Breast epithelium (tissue), 4 donors: Measurements from ENCODE around the gene PCDHB1. TPM values are rescaled to one million over a fixed set of nuclear protein-coding genes. Genes with fewer than 3 reads are reported as not detected.
"Not testable (repeated sequence)": the region's sequence is repeated elsewhere in the genome, so short reads cannot be mapped to it uniquely, and the experiment has no call there.

ENCODE experiments used
- DNase-seq, 2 donors: peaks; one replicate each; pipeline ENCODE4 v3.0.0-alpha.2; 2019; ENCODE audit warnings: low spot score in 2 of 2
- H3K27ac ChIP-seq, 2 donors: fragments of 200-600 bp; sonication (generic) in 1 of 2; one replicate each; pipeline ENCODE4 v1.5.1; 2016 to 2019; ENCODE audit warnings: mild to moderate bottlenecking in 1 of 2
- H3K27me3 ChIP-seq, 2 donors: fragments of 200-600 bp; sonication (generic) in 1 of 2; one replicate each; pipeline versions ENCODE4 v1.5.1 to v1.6.0; 2017 to 2019; ENCODE audit warnings: control low read depth in 1 of 2, mild to moderate bottlenecking in 1 of 2
- H3K36me3 ChIP-seq: fragments of 200-600 bp; one replicate; pipeline ENCODE4 v1.5.1; 2019
- H3K4me1 ChIP-seq, 2 donors: fragments of 200-600 bp; sonication (generic); one replicate each; pipeline ENCODE4 v1.5.1; 2016 to 2019; ENCODE audit warnings: control low read depth in 1 of 2
- H3K4me3 ChIP-seq, 3 donors: fragments of 200-600 bp; sonication (generic); 1 replicate in 2 of 3; 2 replicates in 1 of 3; pipeline ENCODE4 v1.5.1; 2016 to 2019; ENCODE audit warnings: mild to moderate bottlenecking in 3 of 3, moderate library complexity in 2 of 3
- H3K9me3 ChIP-seq, 2 donors: fragments of 200-600 bp; sonication (generic) in 1 of 2; one replicate each; pipeline ENCODE4 v1.5.1; 2016 to 2019; ENCODE audit warnings: control low read depth in 1 of 2
- POLR2A ChIP-seq: fragments of 450-650 bp; IDR thresholded peaks from one replicate; pipeline ENCODE4 v1.6.1; 2016; ENCODE audit warnings: antibody characterized with exemption, mild to moderate bottlenecking, moderate library complexity
- POLR2AphosphoS5 ChIP-seq, 3 donors: sonication (generic); formaldehyde crosslinking; IDR thresholded peaks; one replicate each; pipeline ENCODE4 v1.6.1; 2017; ENCODE audit warnings: antibody characterized with exemption in 3 of 3
- intact Hi-C: fragments of 100-400 bp; cut with DNase I; formaldehyde crosslinking; loops from one replicate; pipeline ENCODE4 v1.15.1; 2023; ENCODE audit warnings: low total_unique reads
- total RNA-seq, 3 donors: library from RNA; depleted of rRNA; stranded (reverse); fragments of >200 nt; gene quantifications; one replicate each; pipeline ENCODE4 v1.1.0, GENCODE V29; 2016
- TF ChIP-seq, protein P1 (sequence below), 3 donors: fragments of 450-650 bp; IDR thresholded peaks; one replicate each; pipeline ENCODE4 v1.5.1; 2016 to 2017; ENCODE audit warnings: antibody characterized with exemption in 3 of 3, mild to moderate bottlenecking in 3 of 3, moderate library complexity in 3 of 3

Gene PCDHB1
- total RNA-seq, 3 donors from 2014 or later = under 0.01 TPM; not detected in 1

- Histone ChIP-seq H3K4me3 (peak within 1 kb of the TSS; percentile 27 to 54 (median 42)), H3K36me3 (no peaks in the 10 kb centered on the region), H3K9me3 (peaks cover 39 to 54% of the 10 kb centered on the region in 2 donors), H3K27me3 (no peaks in the 10 kb centered on the region), H3K27ac (peak within 1 kb of the TSS in 1 of 2 donors; percentile 25), H3K4me1 (no peaks in the 10 kb centered on the region)
- TF ChIP-seq, protein P1, sequence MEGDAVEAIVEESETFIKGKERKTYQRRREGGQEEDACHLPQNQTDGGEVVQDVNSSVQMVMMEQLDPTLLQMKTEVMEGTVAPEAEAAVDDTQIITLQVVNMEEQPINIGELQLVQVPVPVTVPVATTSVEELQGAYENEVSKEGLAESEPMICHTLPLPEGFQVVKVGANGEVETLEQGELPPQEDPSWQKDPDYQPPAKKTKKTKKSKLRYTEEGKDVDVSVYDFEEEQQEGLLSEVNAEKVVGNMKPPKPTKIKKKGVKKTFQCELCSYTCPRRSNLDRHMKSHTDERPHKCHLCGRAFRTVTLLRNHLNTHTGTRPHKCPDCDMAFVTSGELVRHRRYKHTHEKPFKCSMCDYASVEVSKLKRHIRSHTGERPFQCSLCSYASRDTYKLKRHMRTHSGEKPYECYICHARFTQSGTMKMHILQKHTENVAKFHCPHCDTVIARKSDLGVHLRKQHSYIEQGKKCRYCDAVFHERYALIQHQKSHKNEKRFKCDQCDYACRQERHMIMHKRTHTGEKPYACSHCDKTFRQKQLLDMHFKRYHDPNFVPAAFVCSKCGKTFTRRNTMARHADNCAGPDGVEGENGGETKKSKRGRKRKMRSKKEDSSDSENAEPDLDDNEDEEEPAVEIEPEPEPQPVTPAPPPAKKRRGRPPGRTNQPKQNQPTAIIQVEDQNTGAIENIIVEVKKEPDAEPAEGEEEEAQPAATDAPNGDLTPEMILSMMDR (IDR thresholded peaks at IDR 0.05) = peak in 1 of 3 donors; percentile 25
- no peak for TF ChIP-seq POLR2AphosphoS5 (IDR thresholded peaks at IDR 0.05)
- no peak for TF ChIP-seq POLR2A
- intact Hi-C loops = no loop called here
- peak in 1 of 2 donors; percentile 34 for DNase-seq
These were observed 49.1 kb downstream of the PCDHB1 start, which contains the start of gene PCDHB3 for GRCh38 chr5:141100243-141100805. TSS of gene PCDHB3 (plus strand) at chr5:141100473. CDS start at chr5:141100650, 177 bp downstream.

- no peak overlapping the region for H3K27ac ChIP-seq
- DNase-seq = no peak
- no peaks in the 10 kb centered on the region for H3K27me3 ChIP-seq
- peaks cover 32 to 51% of the 10 kb centered on the region in 2 donors for H3K9me3 ChIP-seq
- no peaks in the 10 kb centered on the region for H3K36me3 ChIP-seq
- intact Hi-C loops = no loop called here
- H3K4me3 ChIP-seq = peak overlapping the region; percentile 27 to 54 (median 42)
- no peaks in the 10 kb centered on the region for H3K4me1 ChIP-seq
- TF ChIP-seq, protein P1 (IDR thresholded peaks at IDR 0.05) = no peak
- TF ChIP-seq POLR2A (no peak), POLR2AphosphoS5 (IDR thresholded peaks at IDR 0.05) (no peak)
These were observed 49.9 kb downstream of the PCDHB1 start for GRCh38 chr5:141101059-141101458.

DNA sequence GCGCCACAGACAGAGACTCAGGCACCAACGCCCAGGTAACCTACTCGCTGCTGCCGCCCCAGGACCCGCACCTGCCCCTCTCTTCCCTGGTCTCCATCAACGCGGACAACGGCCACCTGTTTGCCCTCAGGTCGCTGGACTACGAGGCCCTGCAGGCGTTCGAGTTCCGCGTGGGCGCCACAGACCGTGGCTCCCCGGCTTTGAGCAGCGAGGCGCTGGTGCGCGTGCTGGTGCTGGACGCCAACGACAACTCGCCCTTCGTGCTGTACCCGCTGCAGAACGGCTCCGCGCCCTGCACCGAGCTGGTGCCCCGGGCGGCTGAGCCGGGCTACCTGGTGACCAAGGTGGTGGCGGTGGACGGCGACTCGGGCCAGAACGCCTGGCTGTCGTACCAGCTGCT lies 50.9 kb downstream of the PCDHB1 start:
- H3K4me1 ChIP-seq, H3K27ac ChIP-seq, H3K27me3 ChIP-seq, H3K4me3 ChIP-seq, DNase-seq, H3K36me3 ChIP-seq, intact Hi-C loops: not testable (repeated sequence)
- peaks cover 27 to 51% of the 10 kb centered on the region in 2 donors for H3K9me3 ChIP-seq

GRCh38 chr5:141102471-141102870 lies 51.3 kb downstream of the PCDHB1 start:
- H3K27ac ChIP-seq, H3K36me3 ChIP-seq, H3K27me3 ChIP-seq, H3K4me1 ChIP-seq, DNase-seq, intact Hi-C loops, H3K4me3 ChIP-seq: not testable (repeated sequence)
- peaks cover 28 to 55% of the 10 kb centered on the region in 2 donors for H3K9me3 ChIP-seq

GRCh38 chr5:141105350-141105749 lies 54.2 kb downstream of the PCDHB1 start:
- TF ChIP-seq, protein P1 (IDR thresholded peaks at IDR 0.05) = no peak
- TF ChIP-seq POLR2A = no peak
- TF ChIP-seq POLR2AphosphoS5 (IDR thresholded peaks at IDR 0.05) = no peak
- Histone ChIP-seq H3K27me3 (no peaks in the 10 kb centered on the region), H3K9me3 (peaks cover 33 to 59% of the 10 kb centered on the region in 2 donors), H3K27ac (no peak overlapping the region), H3K36me3 (no peaks in the 10 kb centered on the region), H3K4me1 (no peaks in the 10 kb centered on the region), H3K4me3 (no peak overlapping the region)
- DNase-seq = no peak
- intact Hi-C loops = no loop called here

Other genes with a start within 250 kb of the PCDHB1 start
- gene PCDHA4, start 244.3 kb upstream of the PCDHB1 start, total RNA-seq = 1 to 10 TPM in 2 of 3 donors, under 1 TPM in 1; 0.64 to 5.4 (median 2.6) TPM
- 1 to 10 TPM in 1 of 3 donors, under 1 TPM in 2; 0.16 to 1.2 (median 0.66) TPM for gene PCDHA5, start 229.8 kb upstream of the PCDHB1 start, total RNA-seq
- gene PCDHA6, start 223.4 kb upstream of the PCDHB1 start, total RNA-seq = 1 to 10 TPM in 2 of 3 donors, under 1 TPM in 1; 0.96 to 4.2 (median 2.6) TPM
- 1 to 10 TPM; 1.3 TPM for gene PCDHA7, start 217.1 kb upstream of the PCDHB1 start, total RNA-seq
- gene PCDHA8, start 210.2 kb upstream of the PCDHB1 start, total RNA-seq = under 1 TPM; 0.32 to 0.98 (median 0.88) TPM
- gene PCDHA9, start 203.0 kb upstream of the PCDHB1 start, total RNA-seq = 1 to 10 TPM in 1 of 3 donors, under 1 TPM in 2; 0.16 to 1.5 (median 0.66) TPM
- gene PCDHA10, start 195.5 kb upstream of the PCDHB1 start, total RNA-seq = 1 to 10 TPM in 2 of 3 donors, under 1 TPM in 1; 0.64 to 6.4 (median 4.9) TPM
- gene PCDHA11, start 182.4 kb upstream of the PCDHB1 start, total RNA-seq = 1 to 10 TPM in 2 of 3 donors, under 1 TPM in 1; 0.48 to 4.3 (median 3.4) TPM
- 1 to 10 TPM in 2 of 3 donors, under 1 TPM in 1; 0.48 to 6.9 (median 5.0) TPM for gene PCDHA12, start 176.1 kb upstream of the PCDHB1 start, total RNA-seq
- 1 to 10 TPM; 1.3 to 3.5 (median 1.6) TPM for gene PCDHA13, start 169.2 kb upstream of the PCDHB1 start, total RNA-seq
- 1 to 10 TPM in 2 of 3 donors, under 1 TPM in 1; 0.80 to 2.5 (median 2.3) TPM for gene PCDHAC1, start 125.1 kb upstream of the PCDHB1 start, total RNA-seq
- 1 to 10 TPM; 2.1 to 2.8 (median 2.6) TPM for gene PCDHAC2, start 84.9 kb upstream of the PCDHB1 start, total RNA-seq
- gene PCDHB2, start 43.2 kb downstream of the PCDHB1 start, total RNA-seq = 10 to 100 TPM in 1 of 3 donors, 1 to 10 TPM in 2; 3.8 to 10.8 (median 9.8) TPM
- gene PCDHB3, start 49.1 kb downstream of the PCDHB1 start, total RNA-seq = 1 to 10 TPM; 3.4 to 6.2 (median 5.4) TPM
- gene PCDHB4, start 70.4 kb downstream of the PCDHB1 start, total RNA-seq = 1 to 10 TPM; 7.5 to 9.2 (median 7.7) TPM
- gene PCDHB5, start 83.8 kb downstream of the PCDHB1 start, total RNA-seq = 1 to 10 TPM; 3.4 to 9.8 (median 6.4) TPM
- gene PCDHB6, start 98.7 kb downstream of the PCDHB1 start, total RNA-seq = 1 to 10 TPM; 1.4 to 3.6 (median 2.2) TPM
- 1 to 10 TPM; 2.3 to 4.6 (median 3.4) TPM for gene PCDHB7, start 121.3 kb downstream of the PCDHB1 start, total RNA-seq
- gene PCDHB8, start 126.4 kb downstream of the PCDHB1 start, total RNA-seq = 1 to 10 TPM in 1 of 3 donors, under 1 TPM in 2; 0.73 to 4.6 (median 0.80) TPM
- 10 to 100 TPM in 1 of 3 donors, 1 to 10 TPM in 2; 4.3 to 11.8 (median 6.3) TPM for gene PCDHB16, start 131.0 kb downstream of the PCDHB1 start, total RNA-seq
- 1 to 10 TPM; 2.2 to 4.6 (median 4.1) TPM for gene PCDHB9, start 135.8 kb downstream of the PCDHB1 start, total RNA-seq
- gene PCDHB10, start 141.0 kb downstream of the PCDHB1 start, total RNA-seq = 1 to 10 TPM; 3.8 to 4.8 (median 4.6) TPM
- gene PCDHB11, start 148.3 kb downstream of the PCDHB1 start, total RNA-seq = 1 to 10 TPM; 2.3 to 4.6 (median 2.7) TPM
- gene PCDHB12, start 157.3 kb downstream of the PCDHB1 start, total RNA-seq = 1 to 10 TPM; 3.7 to 5.2 (median 5.0) TPM
- 1 to 10 TPM; 3.7 to 5.9 (median 4.8) TPM for gene PCDHB13, start 162.5 kb downstream of the PCDHB1 start, total RNA-seq
- 1 to 10 TPM; 4.2 to 5.9 (median 5.9) TPM for gene PCDHB14, start 172.0 kb downstream of the PCDHB1 start, total RNA-seq
- gene PCDHB15, start 194.0 kb downstream of the PCDHB1 start, total RNA-seq = 1 to 10 TPM; 1.6 to 4.2 (median 3.3) TPM